ENCODE results near the gene FBLN1. TPM values are rescaled to one million over a fixed set of nuclear protein-coding genes. Genes with fewer than 3 reads are reported as not detected.

The FBLN1 gene
- total RNA-seq, 1 donor from 2014 or later, result 186 TPM

- no peaks in the 10 kb centered on the region for H3K27me3 Mint-ChIP-seq (ENCODE audit: low read depth)
- peaks cover 6% of the 10 kb centered on the region for H3K36me3 Mint-ChIP-seq (ENCODE audit: low read depth)
- TF ChIP-seq CTCF (IDR thresholded peaks at IDR 0.05), result no peak
- H3K27ac Mint-ChIP-seq (ENCODE audit: unreplicated experiment), result peak overlapping the region; percentile 75
- H3K4me3 Mint-ChIP-seq (ENCODE audit: unreplicated experiment), result no peak overlapping the region
- peaks cover 55% of the 10 kb centered on the region for H3K4me1 Mint-ChIP-seq (ENCODE audit: low read depth)
- no peaks in the 10 kb centered on the region for H3K9me3 Mint-ChIP-seq (ENCODE audit: low read depth)
- DNase-seq (ENCODE audit: low spot score), result no peak
Measured at GRCh38 chr22:45516923-45517675, 14.4 kb downstream of the FBLN1 start.

GRCh38 chr22:45518136-45518535 lies 15.5 kb downstream of the FBLN1 start:
- peak overlapping the region; percentile 36 for H3K4me3 Mint-ChIP-seq (ENCODE audit: unreplicated experiment)
- H3K36me3 Mint-ChIP-seq (ENCODE audit: low read depth), result peaks cover 8% of the 10 kb centered on the region
- no peaks in the 10 kb centered on the region for H3K9me3 Mint-ChIP-seq (ENCODE audit: low read depth)
- TF ChIP-seq CTCF (IDR thresholded peaks at IDR 0.05), result no peak
- H3K27ac Mint-ChIP-seq (ENCODE audit: unreplicated experiment), result peak overlapping the region; percentile 92
- DNase-seq (ENCODE audit: low spot score), result no peak
- peaks cover 46% of the 10 kb centered on the region for H3K4me1 Mint-ChIP-seq (ENCODE audit: low read depth)
- H3K27me3 Mint-ChIP-seq (ENCODE audit: low read depth), result no peaks in the 10 kb centered on the region

GRCh38 chr22:45518580-45518991 lies 15.9 kb downstream of the FBLN1 start:
- Mint-ChIP-seq H3K27ac (ENCODE audit: unreplicated experiment) (peak overlapping the region; percentile 92), H3K4me3 (ENCODE audit: unreplicated experiment) (peak overlapping the region; percentile 36), H3K27me3 (ENCODE audit: low read depth) (no peaks in the 10 kb centered on the region), H3K9me3 (ENCODE audit: low read depth) (no peaks in the 10 kb centered on the region), H3K4me1 (ENCODE audit: low read depth) (peaks cover 42% of the 10 kb centered on the region), H3K36me3 (ENCODE audit: low read depth) (peaks cover 8% of the 10 kb centered on the region)
- no peak for TF ChIP-seq CTCF (IDR thresholded peaks at IDR 0.05)
- no peak for DNase-seq (ENCODE audit: low spot score)

GRCh38 chr22:45521178-45521577 lies 18.5 kb downstream of the FBLN1 start:
- H3K4me1 Mint-ChIP-seq (ENCODE audit: low read depth), result peaks cover 29% of the 10 kb centered on the region
- peaks cover 10% of the 10 kb centered on the region for H3K36me3 Mint-ChIP-seq (ENCODE audit: low read depth)
- no peak overlapping the region for H3K4me3 Mint-ChIP-seq (ENCODE audit: unreplicated experiment)
- no peaks in the 10 kb centered on the region for H3K27me3 Mint-ChIP-seq (ENCODE audit: low read depth)
- no peak for DNase-seq (ENCODE audit: low spot score)
- peak overlapping the region; percentile 41 for H3K27ac Mint-ChIP-seq (ENCODE audit: unreplicated experiment)
- no peaks in the 10 kb centered on the region for H3K9me3 Mint-ChIP-seq (ENCODE audit: low read depth)
- no peak for TF ChIP-seq CTCF (IDR thresholded peaks at IDR 0.05)

GRCh38 chr22:45522462-45522861 lies 19.8 kb downstream of the FBLN1 start:
- no peak for TF ChIP-seq CTCF (IDR thresholded peaks at IDR 0.05)
- Mint-ChIP-seq H3K27ac (ENCODE audit: unreplicated experiment) (no peak overlapping the region), H3K9me3 (ENCODE audit: low read depth) (no peaks in the 10 kb centered on the region), H3K4me1 (ENCODE audit: low read depth) (peaks cover 16% of the 10 kb centered on the region), H3K27me3 (ENCODE audit: low read depth) (no peaks in the 10 kb centered on the region), H3K4me3 (ENCODE audit: unreplicated experiment) (no peak overlapping the region), H3K36me3 (ENCODE audit: low read depth) (peaks cover 14% of the 10 kb centered on the region)
- DNase-seq (ENCODE audit: low spot score), result no peak

Measured in chondrocyte (in vitro differentiated cells).